GM12864 (cell line): ENCODE results near the gene SMIM45.

Source experiments
- DNase-seq: peaks from one replicate; pipeline ENCODE4 v3.0.0-alpha.2; 2011; ENCODE audit warnings: low read depth
- H3K4me3 ChIP-seq: 2 replicates; pipeline ENCODE4 v1.5.1; 2011; ENCODE audit warnings: mild to moderate bottlenecking, low read depth, low read length, control low read depth
- CTCF ChIP-seq: IDR thresholded peaks from 2 replicates; pipeline ENCODE4 v1.5.1; 2011; ENCODE audit warnings: low read depth, mild to moderate bottlenecking, moderate library complexity, low read length, control low read depth, inconsistent platforms; ENCODE audit errors: missing control alignments

Gene SMIM45

GRCh38 chr22:41939981-41940831, 11.7 kb upstream of the SMIM45 start:
- DNase-seq = peak; percentile 99
- no peak overlapping the region; the same call in none of the 2 replicates for H3K4me3 ChIP-seq
- no peak for TF ChIP-seq CTCF

GRCh38 chr22:41940832-41941765, 10.9 kb upstream of the SMIM45 start:
- peak; percentile 95 for TF ChIP-seq CTCF
- no peak for DNase-seq
- H3K4me3 ChIP-seq = no peak overlapping the region; the same call in 1 of the 2 replicates

- no peak for TF ChIP-seq CTCF
- no peak overlapping the region for H3K4me3 ChIP-seq
- DNase-seq = no peak
Observed at GRCh38 chr22:41943661-41944209, 8.2 kb upstream of the SMIM45 start.

- peak; percentile 82 for DNase-seq
Observed at GRCh38 chr22:41946629-41947423, 5.1 kb upstream of the SMIM45 start, which contains the start of gene CENPM. CENPM (minus strand) TSS chr22:41947152; CDS start chr22:41947076, 76 bp downstream.

GRCh38 chr22:41947424-41948080, 4.4 kb upstream of the SMIM45 start:
- TF ChIP-seq CTCF = no peak
- peak overlapping the region; percentile 95; the same call in 1 of the 2 replicates for H3K4me3 ChIP-seq
- no peak for DNase-seq

More at GRCh38 chr22:41946629-41947423, 5.1 kb upstream of the SMIM45 start, which contains the start of gene CENPM:
- no peak for TF ChIP-seq CTCF
- H3K4me3 ChIP-seq = peak within 1 kb of the TSS; percentile 95
